Neural progenitor cell (in vitro differentiated cells): ENCODE measurements around the gene CFAP20DC.

Source experiments
- CTCF ChIP-seq: fragments of 200-600 bp; sonication (generic); IDR thresholded peaks from 2 replicates; pipeline ENCODE4 v1.5.1; 2017; ENCODE audit warnings: antibody characterized with exemption, mild to moderate bottlenecking
- EZH2 ChIP-seq: fragments of 200-600 bp; sonication (generic); IDR thresholded peaks from 2 replicates; pipeline ENCODE4 v1.6.1; 2017; ENCODE audit warnings: antibody characterized with exemption, mild to moderate bottlenecking, moderate library complexity

GRCh38 chr3:58900386-58900785 is 149.4 kb downstream of the CFAP20DC start:
- TF ChIP-seq EZH2 (no peak), CTCF (no peak)
